ENCODE results near the gene B3GNT3.
A peak's percentile ranks its signal among the peaks of the same experiment; 100 is the strongest.

Gene B3GNT3

DNA sequence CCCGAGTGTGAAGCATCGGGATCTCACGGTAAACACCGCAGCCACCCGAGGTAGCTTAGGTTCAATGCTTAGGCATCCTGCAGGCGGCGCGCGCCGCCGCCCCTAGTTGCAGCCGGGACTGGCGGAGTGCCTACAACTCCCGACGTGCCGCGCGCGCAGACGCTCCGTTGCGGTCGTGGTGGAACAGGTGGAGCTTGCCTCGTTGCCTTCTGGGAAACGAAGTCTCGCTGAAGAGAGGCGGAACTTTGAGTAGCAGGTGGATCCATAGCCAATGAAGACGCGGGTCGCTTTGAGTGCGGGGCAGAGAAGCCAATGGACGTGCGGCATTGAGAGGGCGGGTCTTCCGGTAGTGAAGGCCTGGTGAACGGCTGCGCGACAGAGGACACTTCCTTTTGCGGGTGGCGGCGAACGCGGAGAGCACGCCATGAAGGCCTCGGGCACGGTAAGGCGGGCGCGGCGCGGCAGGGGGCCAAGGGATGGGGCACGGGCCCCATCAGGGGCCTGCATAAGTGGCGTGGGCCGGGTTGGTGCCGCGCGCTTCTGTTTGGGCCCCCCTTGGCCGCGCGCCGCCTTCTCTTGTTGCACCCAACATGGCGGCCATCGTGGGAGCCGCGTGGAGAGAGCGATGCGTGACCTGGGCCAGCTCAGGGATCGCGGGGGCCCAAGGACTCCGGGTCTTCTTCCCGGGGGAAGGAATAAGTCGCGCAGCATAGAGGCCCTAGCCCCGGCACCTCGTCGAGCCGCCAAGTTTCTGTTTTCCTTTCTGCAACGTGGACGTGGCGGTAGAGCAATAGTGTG lies 64.8 kb downstream of the B3GNT3 start, which contains the start of gene RPL18A:
Gene RPL18A, plus strand, starts transcription at position 378 of the 798 bp plus-strand sequence. Its CDS starts 47 bp downstream, at position 425.
- DNase-seq (ENCODE audit: low read depth, low spot score), result peak; percentile 100

DNA sequence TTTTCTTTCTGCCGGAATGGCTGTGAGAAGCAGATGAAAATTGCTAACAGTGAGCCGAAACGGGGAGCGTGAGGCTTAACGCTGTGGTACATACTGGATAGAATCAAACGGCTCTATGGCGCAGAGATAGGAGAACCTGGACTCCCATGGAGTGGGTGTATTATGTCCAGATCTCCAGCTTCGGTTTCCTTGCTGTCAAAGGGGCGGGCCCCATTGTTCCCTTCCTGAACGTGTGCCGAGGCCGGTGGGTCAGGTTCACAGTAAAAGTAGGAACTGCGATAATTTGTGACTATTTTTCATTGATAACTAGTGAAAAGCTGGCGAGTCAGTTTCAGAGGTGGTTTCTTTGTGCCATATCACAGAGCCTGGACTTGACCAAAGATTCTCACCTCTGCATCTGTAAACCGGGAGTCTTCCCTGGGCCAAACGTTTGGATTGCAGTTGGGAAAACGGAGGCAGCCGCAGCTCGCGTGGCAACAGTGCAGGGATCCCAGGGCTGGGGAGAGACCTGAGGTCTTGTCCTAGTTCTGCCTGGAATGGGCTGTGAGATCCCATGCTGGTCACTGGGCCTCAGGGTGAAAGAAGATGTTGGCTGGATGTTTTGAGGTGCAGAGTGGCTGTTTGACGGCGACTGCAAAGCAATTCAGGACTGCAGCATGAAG lies 65.5 kb downstream of the B3GNT3 start:
- DNase-seq (ENCODE audit: low read depth, low spot score), result peak; percentile 28

DNA sequence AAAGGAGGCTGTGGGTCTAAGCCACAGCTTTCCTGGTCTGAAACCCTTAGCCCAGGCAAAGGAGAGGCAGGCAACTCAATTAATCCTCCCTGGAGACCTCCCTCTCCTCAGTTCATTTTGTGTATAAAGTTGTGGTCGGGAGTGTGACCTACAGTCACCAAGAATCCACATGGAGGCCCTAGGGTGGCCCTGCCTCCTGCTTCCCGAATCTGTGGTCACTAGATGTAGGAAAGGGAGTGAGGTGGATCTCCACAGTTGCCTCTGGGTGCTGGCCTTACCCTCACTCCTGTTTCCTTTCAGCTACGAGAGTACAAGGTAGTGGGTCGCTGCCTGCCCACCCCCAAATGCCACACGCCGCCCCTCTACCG lies 66.0 kb downstream of the B3GNT3 start:
- DNase-seq (ENCODE audit: low read depth, low spot score), result no peak

DNA sequence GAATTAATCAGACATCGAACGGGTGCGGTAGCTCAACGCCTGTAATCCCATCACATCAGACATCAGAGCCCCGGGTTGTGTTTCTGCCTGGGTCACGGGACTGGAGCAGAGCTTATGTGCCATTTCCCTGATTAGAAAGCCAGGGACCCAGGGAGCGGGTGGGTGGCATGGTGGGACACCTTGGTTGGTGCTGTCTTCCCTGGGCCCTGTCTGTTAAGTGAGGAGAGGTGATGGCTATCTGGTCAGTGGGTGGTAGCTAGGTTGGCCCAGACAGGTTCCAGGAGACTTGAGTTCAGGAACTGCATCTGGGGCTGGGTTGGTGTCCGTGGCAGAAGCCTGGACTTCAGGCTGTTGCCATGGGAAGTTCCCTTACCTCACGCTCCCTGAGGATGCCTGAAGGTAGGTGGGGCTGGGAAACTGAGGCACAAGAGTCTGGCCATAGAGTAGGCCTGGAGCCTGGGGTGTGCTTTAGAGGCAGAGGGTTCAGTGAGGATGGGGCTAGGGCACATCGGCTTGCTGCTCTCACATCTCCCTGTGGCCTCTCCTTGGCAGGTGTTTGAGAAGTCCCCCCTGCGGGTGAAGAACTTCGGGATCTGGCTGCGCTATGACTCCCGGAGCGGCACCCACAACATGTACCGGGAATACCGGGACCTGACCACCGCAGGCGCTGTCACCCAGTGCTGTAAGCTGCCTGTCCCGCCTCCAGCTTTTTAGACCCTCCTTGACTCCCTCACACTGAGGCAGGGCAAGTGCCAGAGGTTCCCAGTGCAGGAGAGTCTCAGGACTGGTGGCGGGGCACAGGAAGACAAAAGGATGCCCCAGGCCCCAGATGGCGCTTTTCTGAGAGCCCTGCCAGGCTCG lies 66.8 kb downstream of the B3GNT3 start:
- DNase-seq (ENCODE audit: low read depth, low spot score), result no peak

DNA sequence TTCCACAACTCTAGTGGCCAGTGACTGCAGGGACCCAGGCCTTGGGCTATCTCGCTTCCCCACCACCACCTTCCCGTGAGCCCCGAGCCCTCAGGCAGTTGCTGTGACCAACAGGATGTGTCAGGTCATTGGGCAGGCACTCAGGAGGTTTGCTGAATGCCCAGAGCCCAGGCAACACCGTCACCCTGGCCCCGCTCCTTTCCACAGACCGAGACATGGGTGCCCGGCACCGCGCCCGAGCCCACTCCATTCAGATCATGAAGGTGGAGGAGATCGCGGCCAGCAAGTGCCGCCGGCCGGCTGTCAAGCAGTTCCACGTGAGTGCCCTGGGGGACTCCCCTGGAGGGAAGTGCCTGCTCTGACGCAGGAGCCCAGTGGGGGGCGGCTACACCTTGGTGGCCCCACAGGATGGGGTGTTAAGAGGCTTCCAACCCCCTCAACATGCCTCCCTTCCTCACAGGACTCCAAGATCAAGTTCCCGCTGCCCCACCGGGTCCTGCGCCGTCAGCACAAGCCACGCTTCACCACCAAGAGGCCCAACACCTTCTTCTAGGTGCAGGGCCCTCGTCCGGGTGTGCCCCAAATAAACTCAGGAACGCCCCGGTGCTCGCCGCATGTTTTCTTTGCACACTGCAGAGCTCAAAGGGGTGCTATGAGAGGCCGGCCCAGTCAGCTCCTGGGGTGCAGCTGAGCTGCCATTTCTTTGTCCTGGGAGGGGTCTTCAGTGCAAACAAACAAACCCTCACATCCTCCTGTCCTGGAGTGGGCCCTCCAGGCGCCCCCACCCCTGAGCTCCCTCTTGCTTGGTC lies 68.0 kb downstream of the B3GNT3 start:
- DNase-seq (ENCODE audit: low read depth, low spot score), result no peak
